K562 (cell line): ENCODE data around the gene INA. TPM values are rescaled to one million over a fixed set of nuclear protein-coding genes. Genes with fewer than 3 reads are reported as not detected.

Experiments
- CUX1 ChIP-seq: fragments of 200-800 bp; sonication (Bioruptor generic); IDR thresholded peaks from 2 replicates; pipeline ENCODE4 v1.6.1; 2016; ENCODE audit warnings: missing genetic modification characterization, missing compliant biosample characterization
- FOXP1 ChIP-seq: sonication (generic); formaldehyde crosslinking; IDR thresholded peaks from 2 replicates; pipeline ENCODE4 v1.8.0; 2022; ENCODE audit warnings: mild to moderate bottlenecking, missing genetic modification reagents
- HDAC3 ChIP-seq: fragments of 450-650 bp; IDR thresholded peaks from 2 replicates; pipeline ENCODE4 v1.6.1; 2018; ENCODE audit warnings: borderline replicate concordance, mild to moderate bottlenecking, moderate library complexity; ENCODE audit not compliant: partially characterized antibody
- HINFP ChIP-seq: fragments of 450-650 bp; conservative IDR thresholded peaks from 2 replicates; pipeline ENCODE4 v1.6.1; 2016; ENCODE audit warnings: missing genetic modification characterization, low read depth, mild to moderate bottlenecking, control low read depth, missing compliant biosample characterization
- NFRKB ChIP-seq: fragments of 450-650 bp; IDR thresholded peaks from 2 replicates; pipeline ENCODE4 v1.6.1; 2016; ENCODE audit warnings: low read depth
- NFYB ChIP-seq: IDR thresholded peaks from 2 replicates; pipeline ENCODE4 v1.6.1; 2011; ENCODE audit warnings: mild to moderate bottlenecking, moderate library complexity; ENCODE audit not compliant: insufficient read length; ENCODE audit errors: extremely low read depth
- PTBP1 ChIP-seq: fragments of 200-400 bp; formaldehyde crosslinking; IDR thresholded peaks from 2 replicates; pipeline ENCODE4 v1.6.1; 2017; ENCODE audit warnings: low read depth, low read length
- RFX7 ChIP-seq: fragments of 250-450 bp; sonication (Bioruptor Pico); IDR thresholded peaks from 2 replicates; pipeline ENCODE4 v1.5.1; 2021; ENCODE audit warnings: mild to moderate bottlenecking
- SIN3A ChIP-seq, 2 experiments: fragments of 150-350 bp in 1 of 2; IDR thresholded peaks; 2 replicates each; pipeline ENCODE4 v1.6.1; 2011 to 2016; ENCODE audit warnings: borderline replicate concordance in 2 of 2, low read depth in 2 of 2, low read length in 2 of 2, mild to moderate bottlenecking in 2 of 2, moderate library complexity in 2 of 2; ENCODE audit not compliant: control insufficient read depth in 1 of 2
- SMARCC2 ChIP-seq: fragments of 450-650 bp; IDR thresholded peaks from 2 replicates; pipeline ENCODE4 v1.6.1; 2017; ENCODE audit warnings: antibody characterized with exemption, moderate library complexity, mild to moderate bottlenecking, low read depth
- THRA ChIP-seq: fragments of 450-650 bp; IDR thresholded peaks from 2 replicates; pipeline ENCODE4 v1.6.1; 2017; ENCODE audit warnings: mild to moderate bottlenecking, moderate library complexity
- ZSCAN32 ChIP-seq: fragments of 450-650 bp; formaldehyde crosslinking; IDR thresholded peaks from 2 replicates; pipeline ENCODE4 v1.4.0; 2020; ENCODE audit warnings: mild to moderate bottlenecking, moderate library complexity
- polyA plus RNA-seq, 8 experiments: library from polyadenylated mRNA; depleted of rRNA in 4 of 8; stranded (reverse) in 5 of 8; unstranded in 3 of 8; fragments of >200 nt; fragmentation: Nextera tagmentation in 2 of 8; fragmentation: Illumina TruSeq in 1 of 8; extraction: Ambion mirVana in 2 of 8; extraction: Trizol in 1 of 8; gene quantifications; 2 replicates each; pipeline versions ENCODE4 v1.2.1 to v1.2.3, GENCODE V29; 2011 to 2014; ENCODE audit warnings: inconsistent platforms in 1 of 8, missing spikeins in 1 of 8
- total RNA-seq, 7 experiments: library from RNA; depleted of rRNA in 6 of 7; stranded (reverse); fragments of >200 nt in 6 of 7; fragmentation: Illumina TruSeq in 2 of 7; extraction: Trizol in 2 of 7; gene quantifications; 2 replicates each; pipeline versions ENCODE4 v1.2.1 to v1.2.3, GENCODE V29; 2011 to 2021; ENCODE audit warnings: low replicate concordance in 1 of 7

INA gene
- total and polyA plus RNA-seq, 9 of the 15 experiments (the other 6 are each of a cell fraction or from before 2014, with no cell fraction given): not detected

GRCh38 chr10:103262229-103262628 is 14.7 kb upstream of the INA start (continued):
- TF ChIP-seq PTBP1 (no peak), SIN3A (IDR thresholded peaks at IDR 0.05; ENCODE audit: borderline replicate concordance in 2 of 2, control insufficient read depth in 1 of 2, low read depth in 2 of 2, low read length in 2 of 2) (no peak), HINFP (tag) (no peak), FOXP1 (CRISPR knock-in tag) (no peak), NFRKB (no peak), HDAC3 (no peak), CUX1 (CRISPR knock-in tag) (no peak), ZSCAN32 (CRISPR knock-in tag) (no peak), SMARCC2 (no peak), RFX7 (CRISPR knock-in tag) (no peak), NFYB (peak; percentile 39), THRA (no peak)
